Measurements from ENCODE around the gene DTWD2.

- TF ChIP-seq CTCF (conservative IDR thresholded peaks at IDR 0.05) = peak; percentile 75
- TF ChIP-seq ZFX (IDR thresholded peaks at IDR 0.05) = no peak
Observed at GRCh38 chr5:118956727-118957126, 31.6 kb downstream of the DTWD2 start.
